Skeletal muscle tissue (tissue), 4 donors: Measurements from ENCODE around the gene PTPRN2. TPM values are rescaled to one million over a fixed set of nuclear protein-coding genes. Genes with fewer than 3 reads are reported as not detected.
"Not testable (repeated sequence)": the region's sequence is repeated elsewhere in the genome, so short reads cannot be mapped to it uniquely, and the experiment has no call there.

ENCODE experiments used
- H3K27ac ChIP-seq: one replicate; pipeline ENCODE4 v1.7.0; 2013; ENCODE audit warnings: mild to moderate bottlenecking, low read depth, low read length, inconsistent platforms
- H3K27me3 ChIP-seq, 3 donors: one replicate each; pipeline ENCODE4 v1.7.0; 2013; ENCODE audit warnings: low read length in 3 of 3; ENCODE audit not compliant: control insufficient read depth in 3 of 3, insufficient read depth in 3 of 3
- H3K36me3 ChIP-seq, 3 donors: one replicate each; pipeline ENCODE4 v1.7.0; 2013; ENCODE audit warnings: low read length in 3 of 3; ENCODE audit not compliant: control insufficient read depth in 3 of 3, insufficient read depth in 3 of 3
- H3K4me1 ChIP-seq, 3 donors: one replicate each; pipeline ENCODE4 v1.7.0; 2013; ENCODE audit warnings: low read length in 3 of 3, mild to moderate bottlenecking in 3 of 3; ENCODE audit not compliant: control insufficient read depth in 3 of 3, insufficient read depth in 3 of 3
- H3K4me3 ChIP-seq, 3 donors: one replicate each; pipeline ENCODE4 v1.7.0; 2013; ENCODE audit warnings: low read length in 3 of 3
- H3K9ac ChIP-seq, 3 donors: one replicate each; pipeline ENCODE4 v1.7.0; 2013; ENCODE audit warnings: low read length in 3 of 3, mild to moderate bottlenecking in 3 of 3, moderate library complexity in 2 of 3, low read depth in 1 of 3
- H3K9me3 ChIP-seq, 3 donors: one replicate each; pipeline ENCODE4 v1.7.0; 2013; ENCODE audit warnings: low read length in 3 of 3; ENCODE audit not compliant: control insufficient read depth in 3 of 3
- total RNA-seq: library from RNA; depleted of rRNA; stranded (reverse); fragments of >200 nt; gene quantifications from one replicate; pipeline ENCODE4 v1.2.3, GENCODE V29; 2014
- donor health status: Osteomylitis.

PTPRN2 gene
- total RNA-seq, 1 donor from 2014 or later = 1.6 TPM

GRCh38 chr7:158315881-158316280 is 271.7 kb downstream of the PTPRN2 start:
- no peaks in the 10 kb centered on the region for H3K36me3 ChIP-seq
- no peaks in the 10 kb centered on the region for H3K4me1 ChIP-seq
- H3K27ac ChIP-seq = no peak overlapping the region
- no peak overlapping the region for H3K4me3 ChIP-seq
- H3K27me3 ChIP-seq = peaks cover 0 to 7% (median 0%) of the 10 kb centered on the region in 3 donors
- H3K9ac ChIP-seq = no peak overlapping the region
- peaks cover 0 to 9% (median 8%) of the 10 kb centered on the region in 3 donors for H3K9me3 ChIP-seq

DNA sequence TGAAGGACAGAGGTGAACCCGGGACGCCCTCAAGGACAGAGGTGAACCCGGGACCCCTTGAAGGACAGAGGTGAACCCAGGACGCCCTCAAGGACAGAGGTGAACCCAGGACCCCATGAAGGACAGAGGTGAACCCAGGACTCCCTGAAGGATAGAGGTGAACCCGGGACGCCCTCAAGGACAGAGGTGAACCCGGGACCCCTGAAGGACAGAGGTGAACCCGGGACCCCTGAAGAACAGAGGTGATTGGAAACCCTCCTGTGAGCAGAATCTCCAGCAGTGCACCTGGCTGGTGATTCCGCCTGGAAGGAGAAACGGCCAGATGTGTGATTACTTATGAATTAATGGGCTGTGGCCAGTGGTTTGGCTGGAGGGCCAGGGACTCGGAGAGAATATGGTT is 272.3 kb downstream of the PTPRN2 start:
- Histone ChIP-seq H3K9ac (no peak overlapping the region), H3K4me1 (no peaks in the 10 kb centered on the region), H3K9me3 (peaks cover 0 to 9% (median 8%) of the 10 kb centered on the region in 3 donors), H3K36me3 (no peaks in the 10 kb centered on the region), H3K27me3 (peaks cover 0 to 7% (median 0%) of the 10 kb centered on the region in 3 donors), H3K27ac (no peak overlapping the region), H3K4me3 (no peak overlapping the region)

- Histone ChIP-seq H3K4me1 (no peaks in the 10 kb centered on the region), H3K27ac (no peak overlapping the region), H3K9ac (no peak overlapping the region), H3K27me3 (peaks cover 0 to 7% (median 0%) of the 10 kb centered on the region in 3 donors), H3K4me3 (no peak overlapping the region), H3K9me3 (peaks cover 0 to 9% (median 8%) of the 10 kb centered on the region in 3 donors), H3K36me3 (no peaks in the 10 kb centered on the region)
Observed at GRCh38 chr7:158314394-158314793, 273.2 kb downstream of the PTPRN2 start.

GRCh38 chr7:158313931-158314330 is 273.7 kb downstream of the PTPRN2 start:
- H3K4me1 ChIP-seq = no peaks in the 10 kb centered on the region
- H3K9ac ChIP-seq = no peak overlapping the region
- no peaks in the 10 kb centered on the region for H3K36me3 ChIP-seq
- H3K4me3 ChIP-seq = no peak overlapping the region
- peaks cover 0 to 7% (median 0%) of the 10 kb centered on the region in 3 donors for H3K27me3 ChIP-seq
- H3K9me3 ChIP-seq = peaks cover 0 to 9% (median 8%) of the 10 kb centered on the region in 3 donors
- H3K27ac ChIP-seq = no peak overlapping the region

- peaks cover 0 to 9% (median 8%) of the 10 kb centered on the region in 3 donors for H3K9me3 ChIP-seq
- no peak overlapping the region for H3K9ac ChIP-seq
- no peak overlapping the region for H3K27ac ChIP-seq
- no peaks in the 10 kb centered on the region for H3K4me1 ChIP-seq
- no peaks in the 10 kb centered on the region for H3K36me3 ChIP-seq
- no peak overlapping the region for H3K4me3 ChIP-seq
- H3K27me3 ChIP-seq = peaks cover 0 to 7% (median 0%) of the 10 kb centered on the region in 3 donors
Observed at GRCh38 chr7:158312789-158313188, 274.8 kb downstream of the PTPRN2 start.

- Histone ChIP-seq H3K9ac (no peak overlapping the region), H3K27ac (no peak overlapping the region), H3K36me3 (no peaks in the 10 kb centered on the region), H3K27me3 (peaks cover 0 to 7% (median 0%) of the 10 kb centered on the region in 3 donors), H3K4me1 (no peaks in the 10 kb centered on the region), H3K4me3 (no peak overlapping the region), H3K9me3 (peaks cover 5 to 9% (median 8%) of the 10 kb centered on the region in 3 donors)
Observed at GRCh38 chr7:158311791-158312190, 275.8 kb downstream of the PTPRN2 start.

DNA sequence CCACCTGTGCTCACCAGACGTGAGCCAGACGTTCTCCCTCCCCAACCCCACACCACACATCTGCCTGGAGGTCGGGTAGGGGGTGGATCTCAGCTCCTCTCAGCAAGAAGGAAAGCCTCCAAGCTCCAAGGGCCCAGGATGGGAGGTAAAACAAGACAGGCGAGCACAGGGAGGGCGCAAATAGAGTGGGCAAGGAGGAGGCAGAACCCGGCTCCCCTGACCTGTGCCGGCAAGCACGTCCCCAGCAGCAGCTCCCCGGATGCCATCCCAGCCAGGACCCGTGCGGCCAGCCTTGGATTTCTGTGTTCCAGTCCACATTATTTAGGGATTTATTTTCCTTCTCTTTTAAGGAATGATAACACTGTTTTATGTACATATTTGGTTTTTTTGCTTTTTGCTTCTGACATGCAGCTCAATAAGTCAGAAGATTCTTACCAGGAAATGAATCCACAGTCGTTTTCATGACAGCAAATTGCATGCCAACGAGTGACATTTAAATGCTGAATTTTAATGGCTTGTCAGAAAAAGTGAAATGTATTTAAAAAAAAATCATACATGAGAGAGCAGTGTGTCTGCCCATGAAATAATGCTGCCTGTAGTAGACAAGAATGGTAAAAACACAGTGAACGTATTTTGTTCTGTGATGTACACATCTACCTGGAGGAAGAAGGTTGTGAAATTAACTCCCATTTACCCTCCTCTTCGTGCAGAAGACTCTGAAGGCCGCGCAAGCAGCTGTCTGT is 276.5 kb downstream of the PTPRN2 start:
- H3K27ac ChIP-seq = no peak overlapping the region
- peaks cover 0 to 6% (median 0%) of the 10 kb centered on the region in 3 donors for H3K27me3 ChIP-seq
- H3K9me3 ChIP-seq = peaks cover 5 to 13% (median 9%) of the 10 kb centered on the region in 3 donors
- no peak overlapping the region for H3K4me3 ChIP-seq
- H3K36me3 ChIP-seq = no peaks in the 10 kb centered on the region
- H3K4me1 ChIP-seq = no peaks in the 10 kb centered on the region
- H3K9ac ChIP-seq = no peak overlapping the region

- Histone ChIP-seq H3K36me3 (no peaks in the 10 kb centered on the region), H3K27me3 (no peaks in the 10 kb centered on the region), H3K4me1 (no peaks in the 10 kb centered on the region), H3K9me3 (peaks cover 5 to 13% (median 9%) of the 10 kb centered on the region in 3 donors), H3K9ac (no peak overlapping the region), H3K4me3 (no peak overlapping the region), H3K27ac (no peak overlapping the region)
Observed at GRCh38 chr7:158309868-158310763, 277.5 kb downstream of the PTPRN2 start.

DNA sequence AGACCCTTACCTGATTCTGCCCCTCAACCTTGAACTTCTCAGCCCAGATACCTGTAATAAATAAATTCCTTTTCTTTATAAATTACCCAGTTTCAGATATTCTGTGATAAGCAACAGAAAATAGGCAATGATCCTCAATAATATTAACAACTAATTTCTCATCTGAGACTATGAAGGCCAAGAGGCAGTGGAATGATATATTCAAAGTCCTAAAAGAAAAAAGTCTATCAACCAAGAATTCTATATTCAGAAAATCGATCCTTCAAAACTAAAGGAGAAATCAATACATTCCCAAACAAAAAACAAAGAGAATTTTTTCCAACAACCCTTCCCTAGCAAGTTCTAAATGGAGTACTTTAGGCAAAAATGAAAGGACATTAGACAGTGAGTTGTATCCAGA is 279.6 kb downstream of the PTPRN2 start:
- peaks cover 3 to 13% (median 5%) of the 10 kb centered on the region in 3 donors for H3K9me3 ChIP-seq
- H3K4me1 ChIP-seq = no peaks in the 10 kb centered on the region
- no peak overlapping the region for H3K4me3 ChIP-seq

GRCh38 chr7:158304072-158304471 is 283.6 kb downstream of the PTPRN2 start:
- not testable (repeated sequence) for H3K9ac ChIP-seq, H3K36me3 ChIP-seq, H3K27me3 ChIP-seq, H3K4me3 ChIP-seq, H3K27ac ChIP-seq, H3K9me3 ChIP-seq, H3K4me1 ChIP-seq

More for the DNA sequence above, 279.6 kb downstream of the PTPRN2 start:
- no peaks in the 10 kb centered on the region for H3K36me3 ChIP-seq
- no peak overlapping the region for H3K9ac ChIP-seq
- no peak overlapping the region for H3K27ac ChIP-seq
- no peaks in the 10 kb centered on the region for H3K27me3 ChIP-seq
